IMR-90 (cell line): Measurements from ENCODE around the gene NPPC. TPM values are rescaled to one million over a fixed set of nuclear protein-coding genes. Genes with fewer than 3 reads are reported as not detected.

Source experiments
- ATAC-seq: fragments of 200-7000 bp; cut with Tn5 transposase; 2 replicates; pipeline ENCODE4 v1.9.1; 2020; ENCODE audit warnings: low read depth, mild to moderate bottlenecking, moderate library complexity
- BruUV-seq: library from RNA; stranded (reverse); fragments of 400-500 nt; replicated peaks from 2 replicates; lab custom pipeline; 2021; lab: Mats Ljungman, UMichigan
- CTCF ChIA-PET: fragments of 300-600 bp; formaldehyde crosslinking; extraction: SDS; loops from one replicate; lab custom pipeline; 2021; ENCODE audit warnings: antibody characterized with exemption; lab: Yijun Ruan, JAX
- POLR2A ChIA-PET: fragments of 300-600 bp; sonication (Branson Sonifier 250); formaldehyde crosslinking; loops from one replicate; lab custom pipeline; 2022; ENCODE audit warnings: antibody characterized with exemption; ENCODE audit not compliant: unreplicated experiment; lab: Charles Lee
- DNase-seq: peaks from one replicate; pipeline ENCODE4 v3.0.0; 2013
- H2AFZ ChIP-seq: replicated peaks from 2 replicates; pipeline ENCODE3; 2013; ENCODE audit warnings: low read length, mild to moderate bottlenecking; ENCODE audit not compliant: poor library complexity
- H2AK5ac ChIP-seq: 2 replicates; pipeline ENCODE4 v1.6.1; 2013; ENCODE audit warnings: low read depth, low read length, inconsistent platforms
- H2AK9ac ChIP-seq: replicated peaks from 2 replicates; pipeline ENCODE3; 2013; ENCODE audit warnings: mild to moderate bottlenecking, low read depth, low read length, moderate library complexity; ENCODE audit not compliant: poor library complexity
- H2BK120ac ChIP-seq: 2 replicates; pipeline ENCODE4 v1.6.1; 2013; ENCODE audit warnings: low read depth, low read length, inconsistent platforms
- H2BK15ac ChIP-seq: 3 replicates; pipeline ENCODE4 v1.6.1; 2013; ENCODE audit warnings: low read depth, low read length, inconsistent platforms
- H2BK20ac ChIP-seq: 2 replicates; pipeline ENCODE4 v1.6.1; 2013; ENCODE audit warnings: low read depth, mild to moderate bottlenecking, inconsistent platforms, low read length, moderate library complexity
- H2BK5ac ChIP-seq: 2 replicates; pipeline ENCODE4 v1.6.1; 2013; ENCODE audit warnings: mild to moderate bottlenecking, low read depth, low read length, inconsistent platforms; ENCODE audit not compliant: poor library complexity, severe bottlenecking
- H3K14ac ChIP-seq: replicated peaks from 2 replicates; pipeline ENCODE4 v1.6.1; 2013; ENCODE audit warnings: low read depth, low read length, inconsistent platforms
- H3K18ac ChIP-seq: 2 replicates; pipeline ENCODE4 v1.6.1; 2013; ENCODE audit warnings: low read depth, low read length, control low read depth
- H3K23ac ChIP-seq: 2 replicates; pipeline ENCODE4 v1.6.1; 2013; ENCODE audit warnings: low read depth, low read length, inconsistent platforms
- H3K27ac ChIP-seq: 2 replicates; pipeline ENCODE4 v1.5.1; 2013; ENCODE audit warnings: mild to moderate bottlenecking, control low read depth, low read length; ENCODE audit not compliant: insufficient read depth
- H3K27me3 ChIP-seq: 2 replicates; pipeline ENCODE4 v1.6.1; 2013; ENCODE audit warnings: low read length; ENCODE audit not compliant: control insufficient read depth, insufficient read depth
- H3K36me3 ChIP-seq: 2 replicates; pipeline ENCODE4 v1.6.1; 2013; ENCODE audit warnings: low read length, mixed read lengths; ENCODE audit not compliant: control insufficient read depth, insufficient read depth
- H3K4ac ChIP-seq: 2 replicates; pipeline ENCODE4 v1.6.1; 2013; ENCODE audit warnings: low read depth, low read length, inconsistent platforms
- H3K4me1 ChIP-seq: 2 replicates; pipeline ENCODE4 v1.6.1; 2013; ENCODE audit warnings: low read length, mixed read lengths; ENCODE audit not compliant: control insufficient read depth, insufficient read depth
- H3K4me2 ChIP-seq: 2 replicates; pipeline ENCODE4 v1.6.1; 2013; ENCODE audit warnings: low read depth, mild to moderate bottlenecking, control low read depth, low read length, moderate library complexity
- H3K4me3 ChIP-seq: 2 replicates; pipeline ENCODE4 v1.5.1; 2013; ENCODE audit warnings: low read depth, mild to moderate bottlenecking, control low read depth, low read length, moderate library complexity; ENCODE audit not compliant: insufficient read depth
- H3K56ac ChIP-seq: 2 replicates; pipeline ENCODE4 v1.6.1; 2013; ENCODE audit warnings: low read length, inconsistent platforms; ENCODE audit not compliant: insufficient read depth; ENCODE audit errors: extremely low read depth
- H3K79me1 ChIP-seq, 2 experiments: 2 replicates each; pipeline ENCODE4 v1.6.1; 2013; ENCODE audit warnings: low read length in 2 of 2, inconsistent platforms in 1 of 2, low read depth in 1 of 2
- H3K9ac ChIP-seq: 2 replicates; pipeline ENCODE4 v1.6.1; 2013; ENCODE audit warnings: low read depth, low read length, control low read depth
- H3K9me1 ChIP-seq: 2 replicates; pipeline ENCODE4 v1.6.1; 2013; ENCODE audit warnings: low read length, inconsistent platforms; ENCODE audit not compliant: insufficient read depth
- H3K9me3 ChIP-seq: 2 replicates; pipeline ENCODE4 v1.6.1; 2013; ENCODE audit warnings: low read length; ENCODE audit not compliant: control insufficient read depth, insufficient read depth
- H4K20me1 ChIP-seq: 2 replicates; pipeline ENCODE4 v1.6.1; 2013; ENCODE audit warnings: low read length, inconsistent platforms; ENCODE audit not compliant: insufficient read depth
- H4K5ac ChIP-seq: 2 replicates; pipeline ENCODE4 v1.6.1; 2013; ENCODE audit warnings: mild to moderate bottlenecking, low read depth, low read length, control low read depth
- H4K8ac ChIP-seq, 2 experiments: 2 replicates each; pipeline ENCODE4 v1.6.1; 2013; ENCODE audit warnings: low read depth in 2 of 2, low read length in 2 of 2, control low read depth in 1 of 2, inconsistent platforms in 1 of 2
- H4K91ac ChIP-seq: 2 replicates; pipeline ENCODE4 v1.6.1; 2013; ENCODE audit warnings: low read depth, low read length, inconsistent platforms; ENCODE audit not compliant: insufficient read depth
- BHLHE40 ChIP-seq: fragments of 150-350 bp; IDR thresholded peaks from 2 replicates; pipeline ENCODE4 v1.6.1; 2016; ENCODE audit warnings: mild to moderate bottlenecking, low read depth, low read length
- CEBPB ChIP-seq: IDR thresholded peaks from 2 replicates; pipeline ENCODE4 v1.6.1; 2012; ENCODE audit warnings: low read depth, low read length, improper control_type of control experiment
- CHD1 ChIP-seq: IDR thresholded peaks from 2 replicates; pipeline ENCODE4 v1.6.1; 2012; ENCODE audit warnings: low read depth, low read length, improper control_type of control experiment
- FOS ChIP-seq: fragments of 150-350 bp; IDR thresholded peaks from 2 replicates; pipeline ENCODE4 v1.6.1; 2016; ENCODE audit warnings: low read depth, low read length
- MAFK ChIP-seq: IDR thresholded peaks from 2 replicates; pipeline ENCODE4 v1.6.1; 2012; ENCODE audit warnings: low read depth, low read length, improper control_type of control experiment
- MXI1 ChIP-seq: IDR thresholded peaks from 2 replicates; pipeline ENCODE4 v1.6.1; 2012; ENCODE audit warnings: low read depth, mild to moderate bottlenecking, low read length, moderate library complexity, borderline replicate concordance
- NFE2L2 ChIP-seq: fragments of 150-350 bp; IDR thresholded peaks from 2 replicates; pipeline ENCODE4 v1.6.1; 2016; ENCODE audit warnings: low read depth, mild to moderate bottlenecking, low read length
- POLR2A ChIP-seq: IDR thresholded peaks from 2 replicates; pipeline ENCODE4 v1.6.1; 2012; ENCODE audit warnings: mild to moderate bottlenecking, low read depth, low read length
- RAD21 ChIP-seq: IDR thresholded peaks from 2 replicates; pipeline ENCODE4 v1.6.1; 2012; ENCODE audit warnings: low read length, improper control_type of control experiment
- RCOR1 ChIP-seq: IDR thresholded peaks from 2 replicates; pipeline ENCODE4 v1.6.1; 2012; ENCODE audit warnings: mild to moderate bottlenecking, low read length, improper control_type of control experiment; ENCODE audit not compliant: insufficient replicate concordance
- RFX5 ChIP-seq: IDR thresholded peaks from 2 replicates; pipeline ENCODE4 v1.8.0; 2012; ENCODE audit warnings: low read depth, mild to moderate bottlenecking, low read length, moderate library complexity
- SMC3 ChIP-seq: fragments of 150-350 bp; IDR thresholded peaks from 2 replicates; pipeline ENCODE4 v1.6.1; 2016; ENCODE audit warnings: low read depth, mild to moderate bottlenecking, antibody characterized with exemption, low read length, moderate library complexity
- WGBS, 2 experiments: methylation state at CpG; one replicate each; pipeline versions ENCODE4 v1.1.5 to v1.1.7; 2013; ENCODE audit warnings: missing lambda C conversion rate in 2 of 2; ENCODE audit not compliant: insufficient read length in 1 of 2; ENCODE audit errors: extremely low coverage in 2 of 2; 5-methylcytosine and 5-hydroxymethylcytosine counted together
- dilution Hi-C: fragments of 300-500 bp; cut with HindIII; formaldehyde crosslinking; loops from one replicate; pipeline ENCODE4 v1.14.3; 2018; ENCODE audit warnings: low sequenced_read_pairs; ENCODE audit not compliant: unreplicated experiment
- in situ Hi-C: fragments of 300-500 bp; cut with MboI; formaldehyde crosslinking; loops from 3 replicates; pipeline ENCODE4 v1.14.3; 2019; ENCODE audit warnings: low sequenced_read_pairs, inconsistent platforms, mixed read lengths
- intact Hi-C: fragments of 100-400 bp; cut with micrococcal nuclease; formaldehyde crosslinking; loops from 2 replicates; pipeline ENCODE4 v1.10.0; 2022
- polyA plus RNA-seq, 3 experiments: library from polyadenylated mRNA; depleted of rRNA; stranded (reverse); fragments of >200 nt; gene quantifications; 2 replicates each; pipeline ENCODE4 v1.2.3, GENCODE V29; 2012; ENCODE audit warnings: low replicate concordance in 1 of 3
- total RNA-seq: library from RNA; depleted of rRNA; stranded (reverse); fragments of >200 nt; gene quantifications from 2 replicates; pipeline ENCODE4 v1.2.3, GENCODE V29; 2012
- TF ChIP-seq, protein P1 (sequence below): fragments of 150-350 bp; IDR thresholded peaks from 2 replicates; pipeline ENCODE4 v1.6.1; 2017; ENCODE audit warnings: mild to moderate bottlenecking, antibody characterized with exemption, low read length, low read depth
- TF ChIP-seq, protein P2 (sequence below): fragments of 150-350 bp; IDR thresholded peaks from 2 replicates; pipeline ENCODE4 v1.6.1; 2016; ENCODE audit warnings: low read depth, mild to moderate bottlenecking, low read length, moderate library complexity, borderline replicate concordance

Gene NPPC
- total and polyA plus RNA-seq, 2 of the 4 experiments (the other 2 are of a cell fraction), result 0.22 to 0.36 TPM

DNA sequence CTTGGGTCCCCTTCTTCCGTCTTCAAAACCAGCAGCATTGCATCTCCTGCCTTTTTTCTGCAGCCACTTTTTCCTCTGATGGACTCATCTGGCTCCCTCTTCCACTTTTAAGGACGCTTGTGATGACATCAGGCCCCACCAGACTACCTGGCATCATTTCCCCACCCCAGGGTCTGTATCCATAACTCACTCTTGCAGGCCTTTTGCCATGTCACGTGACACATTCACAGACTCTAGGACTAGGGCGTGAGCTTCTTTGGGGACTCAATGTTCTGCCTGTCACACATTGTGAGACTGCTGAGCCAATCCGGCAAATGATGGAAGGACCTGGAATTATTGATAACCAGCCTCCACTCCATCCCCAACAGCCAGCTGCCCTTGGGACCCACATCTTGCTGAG is 23.6 kb downstream of the NPPC start:
- no peak overlapping the region for H3K18ac ChIP-seq
- H2BK20ac ChIP-seq, result no peak overlapping the region
- no peak overlapping the region for H2AFZ ChIP-seq
- H2BK15ac ChIP-seq, result no peak overlapping the region
- in situ Hi-C loops, result no loop called here
- no peaks in the 10 kb centered on the region for H4K20me1 ChIP-seq
- DNase-seq (no peak), ATAC-seq (no peak)
- H3K9me1 ChIP-seq, result no peaks in the 10 kb centered on the region
- H2BK5ac ChIP-seq, result no peak overlapping the region
- no peaks in the 10 kb centered on the region for H3K79me1 ChIP-seq
- intact Hi-C loops, result loop anchor here (10.0 kb wide), 1 partner anchor 602 kb away; no protein-coding TSS in a partner anchor
- no peak overlapping the region for H3K14ac ChIP-seq
- H2BK120ac ChIP-seq, result no peak overlapping the region
- no peak overlapping the region for H3K4ac ChIP-seq
- H4K8ac ChIP-seq, result no peak overlapping the region
- WGBS, 2 experiments, result 63% methylated on average over 3 of the region's 5 CpGs; no CpG with 5 or more reads in 1 of the 2 experiments
- H2AK5ac ChIP-seq, result no peak overlapping the region
- no peak overlapping the region for H3K4me2 ChIP-seq
- dilution Hi-C loops, result no loop called here
- no peak overlapping the region for H3K56ac ChIP-seq
- BruUV-seq, result no TSS peak
- no peak overlapping the region for H2AK9ac ChIP-seq
- peaks cover 14% of the 10 kb centered on the region; the same call in 1 of the 2 replicates for H3K27me3 ChIP-seq
- ChIA-PET CTCF (interaction anchor here (0.8 kb wide), 1 partner anchor 535 kb away, joined by 3 read pairs; no protein-coding TSS in a partner anchor), POLR2A (no interaction called here)
- no peak overlapping the region for H3K4me3 ChIP-seq
- no peak overlapping the region for H3K27ac ChIP-seq
- no peak for TF ChIP-seq POLR2A
- TF ChIP-seq, protein P1, sequence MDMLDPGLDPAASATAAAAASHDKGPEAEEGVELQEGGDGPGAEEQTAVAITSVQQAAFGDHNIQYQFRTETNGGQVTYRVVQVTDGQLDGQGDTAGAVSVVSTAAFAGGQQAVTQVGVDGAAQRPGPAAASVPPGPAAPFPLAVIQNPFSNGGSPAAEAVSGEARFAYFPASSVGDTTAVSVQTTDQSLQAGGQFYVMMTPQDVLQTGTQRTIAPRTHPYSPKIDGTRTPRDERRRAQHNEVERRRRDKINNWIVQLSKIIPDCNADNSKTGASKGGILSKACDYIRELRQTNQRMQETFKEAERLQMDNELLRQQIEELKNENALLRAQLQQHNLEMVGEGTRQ, result no peak
- no peak for TF ChIP-seq FOS
- no peak for TF ChIP-seq MXI1
- TF ChIP-seq RFX5, result no peak
- TF ChIP-seq RAD21, result no peak
- TF ChIP-seq MAFK, result no peak
- TF ChIP-seq SMC3, result no peak
- TF ChIP-seq NFE2L2, result no peak
- TF ChIP-seq, protein P2, sequence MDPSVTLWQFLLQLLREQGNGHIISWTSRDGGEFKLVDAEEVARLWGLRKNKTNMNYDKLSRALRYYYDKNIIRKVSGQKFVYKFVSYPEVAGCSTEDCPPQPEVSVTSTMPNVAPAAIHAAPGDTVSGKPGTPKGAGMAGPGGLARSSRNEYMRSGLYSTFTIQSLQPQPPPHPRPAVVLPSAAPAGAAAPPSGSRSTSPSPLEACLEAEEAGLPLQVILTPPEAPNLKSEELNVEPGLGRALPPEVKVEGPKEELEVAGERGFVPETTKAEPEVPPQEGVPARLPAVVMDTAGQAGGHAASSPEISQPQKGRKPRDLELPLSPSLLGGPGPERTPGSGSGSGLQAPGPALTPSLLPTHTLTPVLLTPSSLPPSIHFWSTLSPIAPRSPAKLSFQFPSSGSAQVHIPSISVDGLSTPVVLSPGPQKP, result no peak
- no peak for TF ChIP-seq RCOR1
- TF ChIP-seq CEBPB, result no peak
- TF ChIP-seq CHD1, result no peak
- no peak for TF ChIP-seq BHLHE40
- H3K36me3 ChIP-seq, result no peaks in the 10 kb centered on the region
- no peaks in the 10 kb centered on the region for H3K9me3 ChIP-seq
- no peaks in the 10 kb centered on the region for H3K4me1 ChIP-seq
- H3K23ac ChIP-seq, result no peak overlapping the region
- no peak overlapping the region for H3K9ac ChIP-seq
- no peak overlapping the region for H4K91ac ChIP-seq
- no peak overlapping the region for H4K5ac ChIP-seq
